GM19468 (cell line): ENCODE measurements around the gene ADISSP.
A peak's percentile ranks its signal among the peaks of the same experiment; 100 is the strongest.

Experiments used
- ATAC-seq: cut with Tn5 transposase; IDR thresholded peaks from one replicate; pipeline ENCODE4 v1.9.1; 2021; ENCODE audit warnings: mild to moderate bottlenecking, moderate library complexity, moderate number of reproducible peaks; ENCODE audit not compliant: unreplicated experiment; ENCODE audit errors: extremely low read depth

The ADISSP gene

GRCh38 chr20:3757268-3757667 is 10.3 kb downstream of the ADISSP start:
- no peak for ATAC-seq

DNA sequence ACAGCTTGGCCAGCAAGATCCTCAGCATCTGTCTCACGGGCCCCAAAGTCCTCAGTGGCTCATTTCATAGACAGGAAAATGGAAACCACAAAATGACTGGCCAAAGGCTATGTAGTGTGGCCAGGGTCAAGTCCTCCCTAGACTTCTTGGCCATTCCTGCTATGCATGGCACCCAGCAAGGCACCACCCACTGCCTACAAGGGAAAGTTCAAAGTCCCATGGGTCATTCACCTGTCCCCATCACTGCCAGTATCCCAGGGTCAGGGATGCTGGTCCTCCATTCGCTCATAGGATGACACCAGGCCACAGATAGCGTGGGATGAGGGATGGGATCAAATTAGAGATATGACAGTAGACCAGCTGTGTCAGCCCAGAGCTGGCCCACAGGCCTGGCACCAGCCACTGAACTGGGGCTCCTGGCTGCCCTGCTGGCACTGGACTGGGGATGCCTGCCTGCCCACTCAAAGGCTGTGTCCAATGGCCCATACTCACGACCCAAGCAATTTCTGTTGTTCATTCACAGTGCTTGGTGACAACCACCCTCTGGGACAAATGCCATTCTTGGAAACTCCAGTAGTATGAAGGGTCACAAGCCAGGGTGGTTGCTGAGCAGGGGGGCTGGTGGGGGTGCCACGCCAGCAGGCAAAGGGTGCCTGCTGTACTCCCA is 11.6 kb downstream of the ADISSP start:
- no peak for ATAC-seq

DNA sequence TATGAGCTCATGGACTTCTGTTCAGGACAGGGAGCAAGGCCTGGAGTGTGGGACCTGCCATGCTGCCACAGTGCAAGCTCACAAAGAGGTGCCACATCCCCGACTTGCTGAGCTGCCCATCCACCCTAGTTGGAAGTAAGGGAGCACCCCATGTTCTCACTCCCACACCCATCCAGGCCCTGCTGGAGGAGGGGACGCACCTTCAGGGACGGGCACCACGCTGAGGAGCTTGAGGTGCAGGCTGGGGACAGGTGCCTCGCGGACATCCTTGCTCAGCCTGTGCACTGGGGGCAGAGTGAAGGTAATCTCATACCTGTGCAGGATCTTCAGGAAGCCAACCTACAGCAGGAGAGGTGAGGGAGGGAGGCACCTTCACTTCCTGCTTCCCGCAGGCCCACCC is 12.3 kb downstream of the ADISSP start:
- ATAC-seq: no peak

- no peak for ATAC-seq
Measured at GRCh38 chr20:3754276-3754630, 13.3 kb downstream of the ADISSP start.

DNA sequence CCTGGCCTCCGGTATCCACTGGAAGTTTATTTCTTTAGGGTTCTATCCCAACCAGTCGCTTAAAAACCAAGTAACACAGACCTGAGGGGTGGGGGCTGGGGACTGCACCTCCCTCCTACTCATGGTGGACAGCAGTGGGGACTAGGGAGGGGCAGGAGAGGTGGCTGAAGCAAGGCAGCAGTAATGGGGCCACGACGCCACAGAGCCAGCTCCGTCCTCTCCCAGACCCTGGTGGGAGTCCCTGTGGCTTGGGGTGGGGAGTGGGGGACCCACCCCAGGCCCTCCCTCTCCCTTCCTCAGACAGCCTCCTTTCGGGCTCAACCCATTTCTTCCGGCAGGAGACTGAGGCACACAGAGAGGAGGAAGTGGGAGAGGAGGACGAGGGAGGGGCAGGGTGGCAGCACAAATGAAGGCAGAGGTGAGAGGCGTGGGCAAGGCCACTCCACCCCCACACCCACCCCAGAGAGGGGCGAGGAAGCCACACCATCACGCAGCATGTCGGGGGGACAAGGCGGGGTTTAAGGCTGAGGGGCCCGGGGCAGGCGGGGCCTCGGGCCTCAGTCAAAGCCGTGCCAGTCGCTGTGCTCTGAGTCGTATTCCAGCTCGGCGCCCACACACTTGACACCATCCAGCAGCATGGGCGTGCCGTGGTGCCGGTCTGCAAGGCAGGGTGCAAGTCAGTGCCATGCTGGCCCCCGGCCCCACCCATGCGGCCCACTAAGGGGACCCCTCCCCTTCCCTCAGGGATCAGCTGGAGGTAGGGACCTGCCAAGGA is 13.9 kb downstream of the ADISSP start:
- no peak for ATAC-seq

DNA sequence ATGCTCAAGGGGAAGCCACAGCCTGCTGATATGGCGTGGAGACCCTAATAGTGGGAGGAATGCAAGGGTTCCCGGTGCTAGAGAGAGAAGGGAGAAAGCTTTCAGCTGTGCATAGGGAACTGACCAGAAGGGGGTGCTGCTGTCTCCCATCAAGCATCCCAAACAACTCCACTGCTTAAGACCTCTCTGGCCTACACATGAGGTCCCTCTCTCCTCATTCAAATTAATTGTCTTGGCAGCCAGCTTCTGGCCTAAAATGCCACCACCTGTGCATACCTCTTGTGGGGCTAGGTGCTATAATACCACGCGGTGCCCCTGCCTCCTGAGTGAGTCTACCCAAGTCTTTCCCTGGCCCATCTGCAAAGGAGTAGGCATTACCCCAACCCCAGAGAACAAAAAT is 14.5 kb downstream of the ADISSP start:
- ATAC-seq: no peak

DNA sequence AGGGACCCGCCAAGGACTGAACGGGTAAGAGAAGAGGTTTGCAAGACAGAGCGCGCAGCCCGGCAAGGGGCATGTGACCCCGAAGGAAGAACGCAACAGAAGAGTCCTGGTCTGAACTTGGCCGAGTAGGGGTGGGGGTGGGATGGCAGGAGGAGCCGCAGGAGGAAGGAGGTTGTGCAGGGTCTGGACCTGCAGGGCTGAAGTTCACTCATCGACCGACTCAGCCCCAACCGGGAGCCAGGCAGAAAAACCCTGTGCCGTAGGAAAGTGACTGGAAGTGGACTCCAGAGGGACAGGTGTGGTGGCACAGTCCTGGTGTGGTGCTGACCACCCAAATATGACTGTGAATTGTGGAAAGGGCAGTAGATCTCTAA is 15.2 kb downstream of the ADISSP start:
- ATAC-seq: no peak

- no peak for ATAC-seq
Measured at GRCh38 chr20:3751675-3752385, 15.7 kb downstream of the ADISSP start.

GRCh38 chr20:3751305-3751674 is 16.3 kb downstream of the ADISSP start:
- ATAC-seq: no peak

DNA sequence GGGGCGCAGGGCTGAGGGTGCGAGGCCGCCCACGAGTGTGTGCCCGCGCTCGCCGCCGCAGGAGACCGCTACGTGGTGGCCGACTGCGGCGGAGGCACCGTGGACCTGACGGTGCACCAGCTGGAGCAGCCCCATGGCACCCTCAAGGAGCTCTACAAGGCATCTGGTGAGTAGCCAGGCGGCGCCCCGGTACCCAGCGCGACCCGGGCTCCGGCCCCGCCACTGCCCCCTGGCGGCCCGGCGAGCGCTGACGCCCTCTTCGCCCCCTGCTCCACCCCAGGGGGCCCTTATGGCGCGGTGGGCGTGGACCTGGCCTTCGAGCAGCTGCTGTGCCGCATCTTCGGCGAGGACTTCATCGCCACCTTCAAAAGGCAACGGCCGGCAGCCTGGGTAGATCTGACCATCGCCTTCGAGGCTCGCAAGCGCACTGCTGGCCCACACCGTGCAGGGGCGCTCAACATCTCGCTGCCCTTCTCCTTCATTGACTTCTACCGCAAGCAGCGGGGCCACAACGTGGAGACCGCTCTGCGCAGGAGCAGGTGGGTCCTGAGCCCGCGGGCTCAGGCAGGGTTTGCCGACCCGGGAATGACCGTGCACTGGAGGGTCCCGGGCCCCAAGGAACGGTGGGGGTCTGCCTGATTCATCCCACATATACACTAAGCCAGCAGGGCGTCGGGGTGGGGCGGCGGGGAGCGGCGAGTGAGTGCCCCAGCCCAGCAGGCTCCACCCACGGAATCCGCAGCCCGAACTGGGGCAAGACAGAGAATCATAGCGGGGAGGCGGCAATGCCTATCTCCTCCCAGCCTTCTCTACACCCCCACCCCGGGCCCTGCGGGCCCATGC is 17.6 kb downstream of the ADISSP start:
- ATAC-seq: peak; percentile 49

DNA sequence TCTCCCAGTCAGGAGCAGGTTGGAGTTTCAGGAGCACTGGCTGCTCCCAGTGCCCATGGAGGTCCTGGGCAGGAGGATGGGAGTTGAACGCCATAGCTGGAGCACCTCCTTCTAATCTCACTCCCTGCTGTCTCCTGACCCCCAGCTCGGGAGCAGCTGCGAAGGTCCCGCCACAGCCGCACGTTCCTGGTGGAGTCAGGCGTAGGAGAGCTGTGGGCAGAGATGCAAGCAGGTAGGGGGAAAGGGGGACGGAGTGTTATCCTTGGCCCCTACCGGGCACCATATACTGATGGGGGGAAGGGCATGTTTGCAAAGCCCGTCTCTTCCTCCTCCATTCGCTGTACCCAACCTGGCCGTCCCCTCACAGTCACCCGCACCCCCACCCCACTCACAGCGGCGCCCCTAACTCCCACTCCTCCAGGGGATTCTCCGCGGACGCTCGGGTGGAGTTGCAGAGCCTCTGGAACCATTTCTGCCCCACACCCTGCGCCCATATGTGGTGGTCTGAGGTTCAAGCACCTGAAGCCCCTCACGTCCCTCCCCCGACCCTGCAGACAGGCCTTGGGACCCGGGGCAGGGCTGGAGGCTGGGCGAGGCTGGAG is 18.4 kb downstream of the ADISSP start:
- ATAC-seq: no peak

GRCh38 chr20:3748073-3748472 is 19.5 kb downstream of the ADISSP start:
- no peak for ATAC-seq

- no peak for ATAC-seq
Measured at GRCh38 chr20:3747471-3747870, 20.1 kb downstream of the ADISSP start.

DNA sequence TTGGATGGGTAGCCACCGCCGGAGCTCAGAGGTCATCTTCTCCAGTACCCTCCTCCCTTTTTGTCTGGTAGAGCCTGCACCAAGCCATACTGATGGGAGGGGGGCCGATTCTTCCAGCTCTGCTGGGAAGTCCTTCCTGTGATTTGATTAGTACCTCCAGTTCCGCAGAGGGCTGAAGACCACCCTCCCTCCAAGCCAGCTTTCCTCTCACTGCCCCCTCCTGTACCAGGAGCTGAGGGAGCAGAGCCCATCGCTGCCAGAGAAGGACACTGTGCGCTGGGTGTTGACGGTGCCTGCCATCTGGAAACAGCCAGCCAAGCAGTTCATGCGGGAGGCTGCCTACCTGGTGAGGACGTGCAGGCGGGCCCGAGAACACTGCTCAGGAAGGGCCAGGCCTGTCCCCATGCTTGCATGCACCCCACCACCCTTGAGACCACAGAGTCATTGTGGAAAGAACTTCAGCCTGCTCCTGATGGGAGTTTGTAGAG is 21.8 kb downstream of the ADISSP start:
- no peak for ATAC-seq

GRCh38 chr20:3744806-3745685 is 22.5 kb downstream of the ADISSP start:
- ATAC-seq: no peak

GRCh38 chr20:3744037-3744436 is 23.5 kb downstream of the ADISSP start:
- ATAC-seq: no peak

DNA sequence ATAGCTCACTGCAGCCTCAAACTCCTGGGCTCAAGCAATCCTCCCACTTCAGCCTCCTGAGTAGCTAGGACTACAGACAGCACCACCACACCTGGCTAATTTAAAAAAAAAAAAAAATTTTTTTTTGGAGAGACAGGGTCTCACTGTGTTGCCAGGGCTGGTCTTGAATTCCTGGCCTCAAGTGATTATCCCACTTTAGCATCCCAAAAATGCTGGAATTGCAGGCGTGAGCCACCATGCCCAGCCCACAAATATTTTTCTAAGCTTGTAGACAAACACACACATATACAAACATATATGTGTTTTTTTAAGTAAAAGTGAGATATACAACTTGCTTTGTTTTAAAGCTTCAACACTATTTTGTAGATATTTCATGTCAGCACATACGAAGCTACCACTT is 24.3 kb downstream of the ADISSP start:
- no peak for ATAC-seq

GRCh38 chr20:3741836-3742458 is 25.6 kb downstream of the ADISSP start:
- no peak for ATAC-seq
